PC-3 (cell line): ENCODE data around the gene ENAH. TPM values are rescaled to one million over a fixed set of nuclear protein-coding genes. Genes with fewer than 3 reads are reported as not detected.

Experiments
- ATAC-seq: fragments of 200-7000 bp; cut with Tn5 transposase; 2 replicates; pipeline ENCODE4 v1.9.1; 2020; ENCODE audit warnings: mild to moderate bottlenecking, moderate library complexity
- BruUV-seq: library from RNA; stranded (reverse); fragments of 400-500 nt; replicated peaks from 2 replicates; lab custom pipeline; 2021; lab: Mats Ljungman, UMichigan
- CTCF ChIA-PET: fragments of 300-600 bp; sonication (Branson Sonifier 250); formaldehyde crosslinking; loops from one replicate; lab custom pipeline; 2022; ENCODE audit warnings: antibody characterized with exemption; lab: Charles Lee
- POLR2A ChIA-PET: fragments of 300-600 bp; sonication (Branson Sonifier 250); formaldehyde crosslinking; loops from one replicate; lab custom pipeline; 2022; ENCODE audit warnings: antibody characterized with exemption; ENCODE audit not compliant: unreplicated experiment; lab: Charles Lee
- DNase-seq: peaks from one replicate; pipeline ENCODE4 v3.0.0-alpha.2; 2015
- H2AFZ ChIP-seq: fragments of 300-600 bp; sonication (generic); 2 replicates; pipeline ENCODE4 v1.6.0; 2016; ENCODE audit warnings: antibody characterized with exemption, low read length
- H3F3A ChIP-seq: fragments of 300-600 bp; sonication (generic); one replicate; pipeline ENCODE4 v1.6.0; 2017; ENCODE audit warnings: antibody characterized with exemption, low read length, control low read depth, mild to moderate bottlenecking; ENCODE audit not compliant: unreplicated experiment
- H3K27ac ChIP-seq: fragments of 300-600 bp; sonication (generic); 2 replicates; pipeline ENCODE4 v1.5.1; 2016; ENCODE audit warnings: mild to moderate bottlenecking, low read length
- H3K27me3 ChIP-seq: fragments of 300-600 bp; sonication (generic); 2 replicates; pipeline ENCODE4 v1.6.1; 2016; ENCODE audit warnings: low read length, mixed read lengths
- H3K36me3 ChIP-seq: fragments of 300-600 bp; sonication (generic); 2 replicates; pipeline ENCODE4 v1.6.1; 2016; ENCODE audit warnings: low read depth, mixed run types, low read length, mixed read lengths
- H3K4me1 ChIP-seq: fragments of 300-600 bp; sonication (generic); 2 replicates; pipeline ENCODE4 v1.5.1; 2016; ENCODE audit warnings: low read length; ENCODE audit not compliant: insufficient read depth
- H3K4me2 ChIP-seq: fragments of 300-600 bp; sonication (generic); 2 replicates; pipeline ENCODE4 v1.6.0; 2016; ENCODE audit warnings: low read length
- H3K4me3 ChIP-seq: fragments of 300-600 bp; sonication (generic); 2 replicates; pipeline ENCODE4 v1.5.1; 2016; ENCODE audit warnings: mild to moderate bottlenecking, low read length, mixed read lengths
- H3K79me2 ChIP-seq: fragments of 300-600 bp; sonication (generic); 2 replicates; pipeline ENCODE4 v1.6.1; 2017; ENCODE audit warnings: low read length, mixed read lengths
- H3K9ac ChIP-seq: fragments of 300-600 bp; sonication (generic); 2 replicates; pipeline ENCODE4 v1.6.0; 2016; ENCODE audit warnings: mild to moderate bottlenecking, low read length
- H3K9me2 ChIP-seq: fragments of 300-600 bp; sonication (generic); replicated peaks from 2 replicates; pipeline ENCODE4 v1.6.1; 2016; ENCODE audit warnings: mixed run types, low read length, mixed read lengths
- H3K9me3 ChIP-seq: fragments of 300-600 bp; sonication (generic); 2 replicates; pipeline ENCODE4 v1.6.1; 2016; ENCODE audit warnings: low read length, mixed read lengths
- H4K20me1 ChIP-seq: fragments of 300-600 bp; sonication (generic); 2 replicates; pipeline ENCODE4 v1.6.1; 2016; ENCODE audit warnings: low read length, mixed read lengths
- CTCF ChIP-seq: fragments of 300-600 bp; sonication (generic); conservative IDR thresholded peaks from 2 replicates; pipeline ENCODE4 v1.5.1; 2017; ENCODE audit warnings: antibody characterized with exemption, low read depth, mild to moderate bottlenecking, low read length
- EZH2 ChIP-seq: fragments of 300-600 bp; sonication (generic); IDR thresholded peaks from one replicate; pipeline ENCODE4 v1.6.1; 2017; ENCODE audit warnings: antibody characterized with exemption, mild to moderate bottlenecking, low read length; ENCODE audit not compliant: unreplicated experiment
- EZH2phosphoT487 ChIP-seq: fragments of 300-600 bp; sonication (generic); IDR thresholded peaks from 2 replicates; pipeline ENCODE4 v1.6.1; 2018; ENCODE audit warnings: mild to moderate bottlenecking, antibody characterized with exemption, low read length, borderline replicate concordance
- intact Hi-C: fragments of 100-400 bp; cut with micrococcal nuclease; formaldehyde crosslinking; loops from 2 replicates; pipeline ENCODE4 v1.9.0; 2023
- total RNA-seq: library from RNA; depleted of rRNA; stranded (reverse); fragments of >200 nt; gene quantifications from 2 replicates; pipeline ENCODE4 v1.2.3, GENCODE V29; 2014

The ENAH gene
- total RNA-seq, 1 experiment from 2014 or later, result 96.6 TPM

- Histone ChIP-seq H2AFZ (no peak overlapping the region), H3K4me2 (no peak overlapping the region), H3K9me2 (no peaks in the 10 kb centered on the region), H3K9me3 (no peaks in the 10 kb centered on the region), H3K4me3 (no peak overlapping the region), H3K27me3 (no peaks in the 10 kb centered on the region), H3K4me1 (no peaks in the 10 kb centered on the region), H3F3A (no peaks in the 10 kb centered on the region), H3K79me2 (no peaks in the 10 kb centered on the region), H3K27ac (no peak overlapping the region), H3K36me3 (peaks cover 33% of the 10 kb centered on the region; the same call in 1 of the 2 replicates), H3K9ac (no peak overlapping the region), H4K20me1 (no peaks in the 10 kb centered on the region)
- ATAC-seq (no peak), DNase-seq (no peak)
- ChIA-PET CTCF (no interaction called here), POLR2A (no interaction called here)
- intact Hi-C loops, result no loop called here
- BruUV-seq, result no TSS peak
- TF ChIP-seq EZH2 (no peak), EZH2phosphoT487 (no peak)
These were observed 158.0 kb downstream of the ENAH start for GRCh38 chr1:225494789-225495359.

DNA sequence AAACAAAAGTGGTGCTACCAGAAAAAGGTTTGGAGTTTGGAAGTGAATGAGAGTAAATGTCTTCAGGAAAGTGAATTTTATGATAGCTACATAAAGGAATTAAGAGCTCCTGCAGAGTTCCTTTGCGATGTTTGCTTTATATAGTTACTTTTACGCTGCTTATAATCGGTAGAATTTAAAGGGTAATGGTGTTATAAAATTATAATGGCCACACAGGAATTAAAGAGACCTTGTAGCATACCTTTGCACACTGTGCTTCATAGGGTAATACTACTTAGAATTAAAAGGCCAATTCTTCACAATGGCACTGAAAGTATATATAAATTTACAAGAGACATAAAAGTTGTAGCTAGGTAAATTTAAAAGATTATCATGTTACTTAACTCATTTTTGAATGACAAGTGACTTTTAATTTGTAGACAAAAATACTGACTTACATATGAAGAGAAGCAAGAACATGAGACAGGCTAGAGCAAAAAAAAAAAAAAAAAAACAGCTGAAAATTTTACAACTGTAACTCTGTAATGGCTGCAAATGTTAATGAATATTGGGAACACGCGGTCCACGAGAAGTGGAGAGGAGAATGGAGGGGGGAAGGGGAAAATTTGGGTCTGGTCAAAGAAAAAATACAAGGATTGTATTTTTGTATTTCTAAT lies 159.2 kb downstream of the ENAH start:
- H2AFZ ChIP-seq, result no peak overlapping the region
- H3K27ac ChIP-seq, result no peak overlapping the region
- no peak for TF ChIP-seq EZH2
- TF ChIP-seq CTCF, result no peak
- no peak for TF ChIP-seq EZH2phosphoT487
- intact Hi-C loops, result no loop called here
- no TSS peak for BruUV-seq
- no peaks in the 10 kb centered on the region for H3K79me2 ChIP-seq
- H4K20me1 ChIP-seq, result no peaks in the 10 kb centered on the region
- H3K9ac ChIP-seq, result no peak overlapping the region
- POLR2A ChIA-PET, result no interaction called here
- no peaks in the 10 kb centered on the region for H3K9me2 ChIP-seq
- no peaks in the 10 kb centered on the region for H3K4me1 ChIP-seq
- no peak for DNase-seq
- H3K9me3 ChIP-seq, result no peaks in the 10 kb centered on the region
- no peaks in the 10 kb centered on the region for H3K27me3 ChIP-seq
- CTCF ChIA-PET, result no interaction called here
- no peak overlapping the region for H3K4me3 ChIP-seq
- peaks cover 31% of the 10 kb centered on the region; the same call in 1 of the 2 replicates for H3K36me3 ChIP-seq
- ATAC-seq, result no peak
- H3K4me2 ChIP-seq, result no peak overlapping the region
- no peaks in the 10 kb centered on the region for H3F3A ChIP-seq

DNA sequence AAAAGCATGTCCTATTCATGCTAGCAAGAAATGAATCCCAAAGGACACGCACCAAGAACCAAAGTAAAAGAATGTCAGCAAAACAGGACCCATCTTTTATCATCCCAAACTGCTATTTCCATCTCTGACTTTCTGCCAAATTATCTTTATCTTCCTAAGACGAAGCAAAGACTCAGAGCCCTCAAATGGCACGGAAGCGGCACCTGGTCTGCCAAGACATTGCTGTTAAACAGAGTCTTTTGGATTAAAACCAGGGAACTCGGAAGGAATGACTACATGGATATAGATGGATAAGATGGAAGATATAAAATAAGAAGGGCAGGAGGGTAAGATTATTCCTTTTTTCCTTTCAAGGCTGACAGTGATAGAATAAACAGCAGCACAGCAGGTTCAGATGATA lies 164.2 kb downstream of the ENAH start:
- intact Hi-C loops, result no loop called here
- no peak overlapping the region for H3K4me3 ChIP-seq
- H3K4me1 ChIP-seq, result no peaks in the 10 kb centered on the region
- H3K9ac ChIP-seq, result no peak overlapping the region
- no TSS peak for BruUV-seq
- H3K36me3 ChIP-seq, result 0 out of 2 replicates have a peak, but pooled peaks cover 6% of the 10 kb centered on the region
- no peaks in the 10 kb centered on the region for H3K9me2 ChIP-seq
- ChIA-PET CTCF (no interaction called here), POLR2A (no interaction called here)
- no peaks in the 10 kb centered on the region for H4K20me1 ChIP-seq
- no peaks in the 10 kb centered on the region for H3K9me3 ChIP-seq
- H3K4me2 ChIP-seq, result no peak overlapping the region
- H3K27me3 ChIP-seq, result no peaks in the 10 kb centered on the region
- H2AFZ ChIP-seq, result no peak overlapping the region
- no peaks in the 10 kb centered on the region for H3F3A ChIP-seq
- DNase-seq (no peak), ATAC-seq (no peak)
- TF ChIP-seq EZH2phosphoT487, result no peak
- no peak for TF ChIP-seq CTCF
- TF ChIP-seq EZH2, result no peak
- no peak overlapping the region for H3K27ac ChIP-seq
- H3K79me2 ChIP-seq, result no peaks in the 10 kb centered on the region
